Activated CD8-positive, alpha-beta memory T cell treated with anti-CD3 and anti-CD28 coated beads, Interleukin-2, amount 50 U/mL, for 48 hours (primary cell): ENCODE measurements around the gene PSMD9.

Experiments
- DNase-seq: peaks from one replicate; pipeline ENCODE4 v3.0.0-alpha.2; 2020

PSMD9 gene

GRCh38 chr12:121957861-121958515 lies 69.4 kb downstream of the PSMD9 start:
- DNase-seq = no peak

GRCh38 chr12:121958541-121959240 lies 70.1 kb downstream of the PSMD9 start:
- no peak for DNase-seq

- DNase-seq = no peak
Observed at GRCh38 chr12:121960541-121960940, 72.0 kb downstream of the PSMD9 start.

DNA sequence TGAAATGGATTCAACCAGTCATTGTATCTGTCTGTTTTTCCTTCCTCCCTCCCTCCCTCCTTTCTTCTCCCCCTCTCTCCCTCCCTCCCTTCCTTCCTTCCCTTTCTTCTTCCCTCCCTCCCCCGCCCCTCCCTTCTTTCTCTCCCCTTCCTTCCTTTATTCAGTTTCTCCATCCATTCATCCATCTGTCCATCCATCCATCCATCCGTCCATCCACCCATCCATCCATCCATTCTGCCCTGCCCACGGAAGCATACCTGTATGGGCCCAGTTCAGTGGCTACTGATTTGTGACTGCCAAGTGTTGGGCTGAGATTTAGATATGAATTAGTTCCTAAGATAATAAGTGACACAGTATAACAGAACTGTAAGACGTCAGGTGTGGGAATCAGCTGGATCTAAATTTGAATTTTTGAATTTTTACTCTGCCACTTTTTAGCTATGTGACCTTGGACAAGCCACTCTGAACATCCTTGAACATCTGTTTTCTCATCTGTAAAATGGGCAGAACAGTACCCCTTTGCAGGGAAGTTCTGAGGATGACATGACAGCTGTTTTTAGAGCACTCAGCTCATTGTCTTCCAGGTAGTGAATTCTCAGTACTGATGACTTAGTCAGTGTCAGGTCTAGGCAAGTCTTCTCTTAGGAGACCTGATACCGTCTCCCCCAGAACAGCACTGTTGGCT lies 72.7 kb downstream of the PSMD9 start:
- DNase-seq = no peak

DNA sequence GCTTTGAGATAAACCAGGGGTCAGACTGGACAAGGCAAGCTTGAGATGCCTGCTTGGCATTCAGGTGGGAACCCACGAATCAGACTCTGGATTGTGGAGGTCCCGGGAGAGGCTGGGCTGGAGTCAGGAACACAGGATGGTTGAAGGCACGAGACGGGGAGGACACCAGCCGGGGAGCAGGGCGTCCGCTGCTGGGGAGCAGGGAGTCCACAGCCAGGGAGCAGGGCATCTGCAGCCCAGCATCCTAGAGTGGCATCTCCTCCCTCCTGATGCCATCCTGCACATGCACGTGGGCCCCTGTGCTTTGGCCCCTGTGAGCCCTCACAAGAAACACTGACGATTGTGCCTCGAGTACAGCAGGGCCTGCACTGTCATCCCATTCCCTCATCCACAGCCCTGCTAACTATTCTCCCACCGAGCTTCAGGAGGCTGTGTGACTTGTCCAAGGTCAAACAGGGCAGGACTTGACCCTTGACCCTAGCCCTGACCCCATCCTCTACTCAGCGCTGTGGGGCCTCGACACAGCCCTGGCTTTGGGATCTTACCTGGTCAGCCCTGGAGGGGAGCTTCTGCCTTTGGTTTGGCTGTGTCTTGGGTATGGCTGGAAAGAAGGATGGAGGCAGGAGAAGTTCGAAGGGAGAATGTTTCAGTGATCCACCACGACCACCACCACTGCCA lies 74.9 kb downstream of the PSMD9 start:
- DNase-seq = no peak

DNA sequence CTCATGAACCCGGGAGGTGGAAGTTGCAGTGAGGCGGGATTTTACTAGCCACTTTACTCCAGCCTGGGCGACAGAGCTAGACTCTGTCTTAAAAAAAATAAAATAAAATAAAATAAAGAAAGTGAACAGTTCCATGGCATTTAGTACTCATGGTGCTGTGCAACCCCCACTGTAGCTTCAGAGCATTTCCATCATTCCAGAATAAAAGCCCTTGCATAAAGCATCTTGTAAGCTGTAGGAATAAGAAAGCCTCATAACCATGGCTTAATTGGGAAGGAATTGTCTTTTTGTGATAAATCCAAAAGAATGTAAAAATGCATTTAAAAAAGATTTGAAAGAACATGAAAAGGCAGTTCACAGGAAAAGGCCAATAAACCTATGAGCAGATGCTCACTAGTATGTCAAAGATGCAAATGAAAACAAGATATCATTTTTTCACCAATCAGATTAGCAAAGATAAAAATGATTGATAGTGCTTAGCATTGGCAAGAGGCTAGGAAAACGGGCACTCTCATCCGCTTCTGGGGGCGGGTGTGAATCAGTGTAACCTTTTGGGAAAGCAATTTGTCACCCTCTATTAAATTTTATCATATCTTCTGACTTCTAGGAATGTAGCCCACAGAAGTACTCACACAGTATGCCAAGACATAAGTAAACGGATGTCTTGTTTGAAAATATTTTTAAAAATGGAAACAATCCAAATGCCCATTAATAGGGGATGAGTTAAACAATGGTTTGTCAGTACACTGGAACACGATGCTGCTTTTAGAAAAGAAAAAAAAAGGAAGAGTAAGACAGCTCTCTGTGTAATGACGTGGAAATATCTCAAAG lies 76.4 kb downstream of the PSMD9 start:
- no peak for DNase-seq

DNA sequence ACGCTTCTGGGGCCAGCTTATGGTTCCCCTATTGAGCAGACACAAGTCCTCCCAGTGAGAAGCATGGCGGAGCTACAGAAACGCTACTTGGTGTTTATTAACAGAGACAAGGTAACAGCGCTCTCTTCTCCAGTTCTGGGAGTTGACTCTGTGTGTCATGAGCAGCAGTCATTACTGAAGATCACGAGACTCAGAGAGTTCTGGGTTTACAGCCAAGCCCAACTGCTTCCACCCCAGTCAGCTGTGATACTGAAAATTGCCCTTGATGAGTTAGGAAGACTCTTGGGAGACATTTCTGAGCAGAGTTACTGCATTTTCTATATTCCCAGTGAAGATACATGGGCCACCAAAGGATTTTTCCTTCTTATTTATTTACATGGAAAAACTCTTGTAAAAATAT lies 78.4 kb downstream of the PSMD9 start:
- DNase-seq = no peak
